ENCODE results near the gene RPTOR. TPM values are rescaled to one million over a fixed set of nuclear protein-coding genes. Genes with fewer than 3 reads are reported as not detected.

Gene RPTOR
- total RNA-seq, 1 experiment from 2014 or later: 25.1 TPM

DNA sequence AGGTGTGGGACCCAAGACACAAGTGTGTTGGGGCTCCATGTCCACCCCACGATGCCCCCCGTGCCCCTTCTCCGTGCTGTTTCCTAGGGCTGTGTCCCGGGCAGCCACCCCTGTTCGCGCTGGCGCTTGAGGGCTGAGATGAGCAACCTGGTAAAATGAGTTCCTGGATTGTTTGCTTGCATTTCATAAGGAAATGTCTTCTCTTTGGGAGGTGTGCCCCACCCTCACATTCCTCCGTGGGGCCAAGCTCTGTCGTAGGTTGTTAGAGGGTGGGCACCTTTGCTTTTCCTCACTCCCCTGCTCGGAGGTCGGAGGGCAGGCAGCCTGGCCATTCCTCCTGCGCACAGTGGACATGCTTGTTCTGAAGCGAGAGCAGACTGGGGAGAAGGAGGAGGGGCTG is 275.7 kb downstream of the RPTOR start:
- H3K4me1 ChIP-seq (ENCODE audit: insufficient read depth, low read length): no peaks in the 10 kb centered on the region
- H3K27ac ChIP-seq (ENCODE audit: insufficient read length, low read depth, low read length): no peak overlapping the region
- H3K56ac ChIP-seq (ENCODE audit: insufficient read length, low read depth, low read length): no peak overlapping the region
- H2BK12ac ChIP-seq (ENCODE audit: insufficient read length, low read depth, low read length): no peak overlapping the region
- no peak overlapping the region for H2AFZ ChIP-seq (ENCODE audit: low read length)
- no peak overlapping the region for H4K8ac ChIP-seq (replicated peaks; ENCODE audit: insufficient read length, low read depth, low read length)
- H2AK5ac ChIP-seq (ENCODE audit: insufficient read length, low read length): no peak overlapping the region
- H3K79me1 ChIP-seq (ENCODE audit: insufficient read depth, low read depth, low read length, poor library complexity, severe bottlenecking): no peaks in the 10 kb centered on the region
- no peaks in the 10 kb centered on the region for H3K23me2 ChIP-seq (ENCODE audit: insufficient read length, low read depth, low read length, poor library complexity, severe bottlenecking)
- Mint-ChIP-seq H3K36me3 (ENCODE audit: insufficient read depth in 1 of 3, low read depth in 3 of 3) (peaks cover 0 to 8% (median 0%) of the 10 kb centered on the region in 3 experiments; a peak in 2 of 7 replicates), H3K27ac (peak overlapping the region in 2 of 3 experiments; percentile 34 to 59; a peak in 1 of 7 replicates), H3K27me3 (ENCODE audit: low read depth) (no peaks in the 10 kb centered on the region), H3K4me3 (no peak overlapping the region), H3K9me3 (no peaks in the 10 kb centered on the region), H3K4me1 (peaks cover 16 to 25% of the 10 kb centered on the region in 2 experiments)
- no CpG with 5 or more reads among the region's 13 CpGs for WGBS (ENCODE audit: extremely low coverage, insufficient read length, low lambda C conversion rate)
- peak overlapping the region; percentile 12; the same call in 1 of the 2 replicates for H3K14ac ChIP-seq (ENCODE audit: insufficient read depth, low read length)
- H4K91ac ChIP-seq (ENCODE audit: insufficient read length, low read depth, low read length): no peak overlapping the region
- H2BK5ac ChIP-seq (ENCODE audit: insufficient read length, low read length): no peak overlapping the region
- H3K4ac ChIP-seq (ENCODE audit: low read depth, low read length): no peak overlapping the region
- no peaks in the 10 kb centered on the region for H4K20me1 ChIP-seq (ENCODE audit: control insufficient read depth, insufficient read depth, insufficient read length)
- H2BK120ac ChIP-seq (ENCODE audit: low read depth, low read length, poor library complexity, severe bottlenecking): no peak overlapping the region
- no peak overlapping the region for H4K5ac ChIP-seq (ENCODE audit: insufficient read length, low read depth, low read length)
- no peak overlapping the region for H2BK20ac ChIP-seq (ENCODE audit: low read depth, low read length, poor library complexity, severe bottlenecking)
- DNase-seq: no peak
- H3K79me2 ChIP-seq (ENCODE audit: insufficient read depth, low read length): no peaks in the 10 kb centered on the region
- TF ChIP-seq, protein P1, sequence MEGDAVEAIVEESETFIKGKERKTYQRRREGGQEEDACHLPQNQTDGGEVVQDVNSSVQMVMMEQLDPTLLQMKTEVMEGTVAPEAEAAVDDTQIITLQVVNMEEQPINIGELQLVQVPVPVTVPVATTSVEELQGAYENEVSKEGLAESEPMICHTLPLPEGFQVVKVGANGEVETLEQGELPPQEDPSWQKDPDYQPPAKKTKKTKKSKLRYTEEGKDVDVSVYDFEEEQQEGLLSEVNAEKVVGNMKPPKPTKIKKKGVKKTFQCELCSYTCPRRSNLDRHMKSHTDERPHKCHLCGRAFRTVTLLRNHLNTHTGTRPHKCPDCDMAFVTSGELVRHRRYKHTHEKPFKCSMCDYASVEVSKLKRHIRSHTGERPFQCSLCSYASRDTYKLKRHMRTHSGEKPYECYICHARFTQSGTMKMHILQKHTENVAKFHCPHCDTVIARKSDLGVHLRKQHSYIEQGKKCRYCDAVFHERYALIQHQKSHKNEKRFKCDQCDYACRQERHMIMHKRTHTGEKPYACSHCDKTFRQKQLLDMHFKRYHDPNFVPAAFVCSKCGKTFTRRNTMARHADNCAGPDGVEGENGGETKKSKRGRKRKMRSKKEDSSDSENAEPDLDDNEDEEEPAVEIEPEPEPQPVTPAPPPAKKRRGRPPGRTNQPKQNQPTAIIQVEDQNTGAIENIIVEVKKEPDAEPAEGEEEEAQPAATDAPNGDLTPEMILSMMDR (conservative IDR thresholded peaks at IDR 0.05): no peak
- H3K9ac ChIP-seq (ENCODE audit: extremely low read depth, insufficient read length, low read length): no peak overlapping the region
- H3K18ac ChIP-seq (ENCODE audit: insufficient read length, low read depth, low read length): no peak overlapping the region
- H3T11ph ChIP-seq (ENCODE audit: low read length): no peak overlapping the region
- H3K23ac ChIP-seq (ENCODE audit: insufficient read length, low read depth, low read length): no peak overlapping the region
- no peaks in the 10 kb centered on the region for H3K27me3 ChIP-seq (ENCODE audit: insufficient read depth, low read length)
- no peak overlapping the region for H2BK15ac ChIP-seq (ENCODE audit: low read depth, low read length)
- no peak overlapping the region for H3K4me2 ChIP-seq (ENCODE audit: insufficient read depth, insufficient read length, low read length)
- H3K9me3 ChIP-seq (ENCODE audit: control insufficient read depth, low read depth, low read length): no peaks in the 10 kb centered on the region

Measured in H9 (cell line).